Measurements from ENCODE around the gene THAP9.
A peak's percentile ranks its signal among the peaks of the same experiment; 100 is the strongest.
"Not testable (repeated sequence)": the region's sequence is repeated elsewhere in the genome, so short reads cannot be mapped to it uniquely, and the experiment has no call there.

THAP9 gene

GRCh38 chr4:82866033-82866432 lies 34.5 kb upstream of the THAP9 start:
- H3K27me3 ChIP-seq (replicated peaks; ENCODE audit: control insufficient read depth, insufficient read depth, low read length, poor library complexity, severe bottlenecking); H3K4me3 ChIP-seq (ENCODE audit: insufficient read depth, low read depth, low read length, poor library complexity, severe bottlenecking); H3K27ac ChIP-seq (ENCODE audit: insufficient read depth, low read length, poor library complexity, severe bottlenecking); H3K4me1 ChIP-seq (ENCODE audit: control insufficient read depth, insufficient read depth, low read length, poor library complexity, severe bottlenecking); H3K9me3 ChIP-seq (ENCODE audit: control insufficient read depth, low read length); DNase-seq: not testable (repeated sequence)
- peaks cover 31% of the 10 kb centered on the region for H3K36me3 ChIP-seq (ENCODE audit: control insufficient read depth, insufficient read depth, low read length)

- no peak overlapping the region for H3K4me3 ChIP-seq (ENCODE audit: insufficient read depth, low read depth, low read length, poor library complexity, severe bottlenecking)
- no peak overlapping the region for H3K27ac ChIP-seq (ENCODE audit: insufficient read depth, low read length, poor library complexity, severe bottlenecking)
- peaks cover 39% of the 10 kb centered on the region for H3K36me3 ChIP-seq (ENCODE audit: control insufficient read depth, insufficient read depth, low read length)
- DNase-seq: no peak
- no peaks in the 10 kb centered on the region for H3K4me1 ChIP-seq (ENCODE audit: control insufficient read depth, insufficient read depth, low read length, poor library complexity, severe bottlenecking)
- no peaks in the 10 kb centered on the region for H3K27me3 ChIP-seq (replicated peaks; ENCODE audit: control insufficient read depth, insufficient read depth, low read length, poor library complexity, severe bottlenecking)
- no peaks in the 10 kb centered on the region for H3K9me3 ChIP-seq (ENCODE audit: control insufficient read depth, low read length)
Measured at GRCh38 chr4:82866706-82867385, 33.7 kb upstream of the THAP9 start.

GRCh38 chr4:82868572-82868971 lies 32.0 kb upstream of the THAP9 start:
- no peak for DNase-seq
- H3K4me1 ChIP-seq (ENCODE audit: control insufficient read depth, insufficient read depth, low read length, poor library complexity, severe bottlenecking): no peaks in the 10 kb centered on the region
- no peak overlapping the region for H3K27ac ChIP-seq (ENCODE audit: insufficient read depth, low read length, poor library complexity, severe bottlenecking)
- H3K4me3 ChIP-seq (ENCODE audit: insufficient read depth, low read depth, low read length, poor library complexity, severe bottlenecking): no peak overlapping the region
- H3K36me3 ChIP-seq (ENCODE audit: control insufficient read depth, insufficient read depth, low read length): peaks cover 47% of the 10 kb centered on the region
- H3K27me3 ChIP-seq (replicated peaks; ENCODE audit: control insufficient read depth, insufficient read depth, low read length, poor library complexity, severe bottlenecking): no peaks in the 10 kb centered on the region
- H3K9me3 ChIP-seq (ENCODE audit: control insufficient read depth, low read length): no peaks in the 10 kb centered on the region

- Histone ChIP-seq H3K4me1 (ENCODE audit: control insufficient read depth, insufficient read depth, low read length, poor library complexity, severe bottlenecking) (peaks cover 11% of the 10 kb centered on the region), H3K27ac (ENCODE audit: insufficient read depth, low read length, poor library complexity, severe bottlenecking) (no peak overlapping the region), H3K27me3 (replicated peaks; ENCODE audit: control insufficient read depth, insufficient read depth, low read length, poor library complexity, severe bottlenecking) (no peaks in the 10 kb centered on the region), H3K36me3 (ENCODE audit: control insufficient read depth, insufficient read depth, low read length) (no peaks in the 10 kb centered on the region), H3K9me3 (ENCODE audit: control insufficient read depth, low read length) (no peaks in the 10 kb centered on the region), H3K4me3 (ENCODE audit: insufficient read depth, low read depth, low read length, poor library complexity, severe bottlenecking) (no peak overlapping the region)
- no peak for DNase-seq
Measured at GRCh38 chr4:82885410-82885809, 15.1 kb upstream of the THAP9 start.

GRCh38 chr4:82886147-82886942 lies 14.2 kb upstream of the THAP9 start:
- Histone ChIP-seq H3K4me3 (ENCODE audit: insufficient read depth, low read depth, low read length, poor library complexity, severe bottlenecking) (no peak overlapping the region), H3K9me3 (ENCODE audit: control insufficient read depth, low read length) (no peaks in the 10 kb centered on the region), H3K4me1 (ENCODE audit: control insufficient read depth, insufficient read depth, low read length, poor library complexity, severe bottlenecking) (peaks cover 11% of the 10 kb centered on the region), H3K27ac (ENCODE audit: insufficient read depth, low read length, poor library complexity, severe bottlenecking) (no peak overlapping the region), H3K27me3 (replicated peaks; ENCODE audit: control insufficient read depth, insufficient read depth, low read length, poor library complexity, severe bottlenecking) (no peaks in the 10 kb centered on the region), H3K36me3 (ENCODE audit: control insufficient read depth, insufficient read depth, low read length) (no peaks in the 10 kb centered on the region)
- no peak for DNase-seq

- H3K27ac ChIP-seq (ENCODE audit: insufficient read depth, low read length, poor library complexity, severe bottlenecking): no peak overlapping the region
Measured at GRCh38 chr4:82889287-82889686, 11.2 kb upstream of the THAP9 start.

GRCh38 chr4:82890528-82890900 lies 10.0 kb upstream of the THAP9 start:
- no peak for DNase-seq
- Histone ChIP-seq H3K27me3 (replicated peaks; ENCODE audit: control insufficient read depth, insufficient read depth, low read length, poor library complexity, severe bottlenecking) (no peaks in the 10 kb centered on the region), H3K4me1 (ENCODE audit: control insufficient read depth, insufficient read depth, low read length, poor library complexity, severe bottlenecking) (peaks cover 15% of the 10 kb centered on the region), H3K27ac (ENCODE audit: insufficient read depth, low read length, poor library complexity, severe bottlenecking) (peak overlapping the region; percentile 97), H3K36me3 (ENCODE audit: control insufficient read depth, insufficient read depth, low read length) (peaks cover 12% of the 10 kb centered on the region), H3K9me3 (ENCODE audit: control insufficient read depth, low read length) (no peaks in the 10 kb centered on the region), H3K4me3 (ENCODE audit: insufficient read depth, low read depth, low read length, poor library complexity, severe bottlenecking) (peak overlapping the region; percentile 91)

More at GRCh38 chr4:82889287-82889686, 11.2 kb upstream of the THAP9 start:
- H3K4me1 ChIP-seq (ENCODE audit: control insufficient read depth, insufficient read depth, low read length, poor library complexity, severe bottlenecking): peaks cover 15% of the 10 kb centered on the region
- H3K9me3 ChIP-seq (ENCODE audit: control insufficient read depth, low read length): no peaks in the 10 kb centered on the region
- peak overlapping the region; percentile 91 for H3K4me3 ChIP-seq (ENCODE audit: insufficient read depth, low read depth, low read length, poor library complexity, severe bottlenecking)
- no peak for DNase-seq
- no peaks in the 10 kb centered on the region for H3K27me3 ChIP-seq (replicated peaks; ENCODE audit: control insufficient read depth, insufficient read depth, low read length, poor library complexity, severe bottlenecking)
- peaks cover 4% of the 10 kb centered on the region for H3K36me3 ChIP-seq (ENCODE audit: control insufficient read depth, insufficient read depth, low read length)

- peak within 1 kb of the TSS; percentile 91 for H3K4me3 ChIP-seq (ENCODE audit: insufficient read depth, low read depth, low read length, poor library complexity, severe bottlenecking)
Measured at GRCh38 chr4:82890901-82891706, 9.4 kb upstream of the THAP9 start, which contains the start of gene SEC31A. TSS of gene SEC31A (minus strand) at chr4:82891153. CDS start at chr4:82881936, 9,217 bp downstream.

GRCh38 chr4:82891707-82892466 lies 8.6 kb upstream of the THAP9 start:
- peak overlapping the region; percentile 97 for H3K27ac ChIP-seq (ENCODE audit: insufficient read depth, low read length, poor library complexity, severe bottlenecking)
- H3K27me3 ChIP-seq (replicated peaks; ENCODE audit: control insufficient read depth, insufficient read depth, low read length, poor library complexity, severe bottlenecking): no peaks in the 10 kb centered on the region
- no peaks in the 10 kb centered on the region for H3K9me3 ChIP-seq (ENCODE audit: control insufficient read depth, low read length)
- H3K4me3 ChIP-seq (ENCODE audit: insufficient read depth, low read depth, low read length, poor library complexity, severe bottlenecking): peak overlapping the region; percentile 91
- peaks cover 12% of the 10 kb centered on the region for H3K36me3 ChIP-seq (ENCODE audit: control insufficient read depth, insufficient read depth, low read length)
- H3K4me1 ChIP-seq (ENCODE audit: control insufficient read depth, insufficient read depth, low read length, poor library complexity, severe bottlenecking): peaks cover 13% of the 10 kb centered on the region
- DNase-seq: no peak

More at GRCh38 chr4:82890901-82891706, 9.4 kb upstream of the THAP9 start, which contains the start of gene SEC31A:
- peak; percentile 94 to 96 (median 94) for DNase-seq
- H3K27me3 ChIP-seq (replicated peaks; ENCODE audit: control insufficient read depth, insufficient read depth, low read length, poor library complexity, severe bottlenecking): no peaks in the 10 kb centered on the region
- H3K36me3 ChIP-seq (ENCODE audit: control insufficient read depth, insufficient read depth, low read length): peaks cover 12% of the 10 kb centered on the region
- no peaks in the 10 kb centered on the region for H3K9me3 ChIP-seq (ENCODE audit: control insufficient read depth, low read length)
- H3K27ac ChIP-seq (ENCODE audit: insufficient read depth, low read length, poor library complexity, severe bottlenecking): peak within 1 kb of the TSS; percentile 97
- H3K4me1 ChIP-seq (ENCODE audit: control insufficient read depth, insufficient read depth, low read length, poor library complexity, severe bottlenecking): peaks cover 15% of the 10 kb centered on the region

Measured in effector memory CD4-positive, alpha-beta T cell (primary cell).